HEK293 (cell line): Measurements from ENCODE around the gene DZIP1.

Source experiments
- FEZF1 ChIP-seq: fragments of 450-650 bp; formaldehyde crosslinking; IDR thresholded peaks from 2 replicates; pipeline ENCODE4 v1.5.1; 2016; ENCODE audit warnings: missing biosample characterization, missing genetic modification characterization
- WT1 ChIP-seq: fragments of 450-650 bp; formaldehyde crosslinking; IDR thresholded peaks from 2 replicates; pipeline ENCODE4 v1.5.1; 2016; ENCODE audit warnings: missing biosample characterization, missing genetic modification characterization
- YY1 ChIP-seq: fragments of 450-650 bp; formaldehyde crosslinking; IDR thresholded peaks from 2 replicates; pipeline ENCODE4 v1.5.1; 2018; ENCODE audit warnings: missing biosample characterization, missing genetic modification characterization
- YY2 ChIP-seq: fragments of 450-650 bp; formaldehyde crosslinking; IDR thresholded peaks from 2 replicates; pipeline ENCODE4 v1.5.1; 2016; ENCODE audit warnings: missing biosample characterization, missing genetic modification characterization
- ZFP69B ChIP-seq: fragments of 450-650 bp; formaldehyde crosslinking; IDR thresholded peaks from 2 replicates; pipeline ENCODE4 v1.5.1; 2016; ENCODE audit warnings: missing biosample characterization, missing genetic modification characterization
- ZNF274 ChIP-seq, 2 experiments: fragments of 200-500 bp in 1 of 2; fragments of 450-650 bp in 1 of 2; sonication (Bioruptor generic) in 1 of 2; formaldehyde crosslinking in 1 of 2; IDR thresholded peaks; 2 replicates each; pipeline versions ENCODE4 v1.5.1 to v1.6.1; 2014 to 2016; ENCODE audit warnings: borderline replicate concordance in 1 of 2, inconsistent platforms in 1 of 2, low read length in 1 of 2, missing biosample characterization in 1 of 2, missing genetic modification characterization in 1 of 2
- ZNF48 ChIP-seq: fragments of 450-650 bp; formaldehyde crosslinking; IDR thresholded peaks from 2 replicates; pipeline ENCODE4 v1.5.1; 2016; ENCODE audit warnings: missing biosample characterization, missing genetic modification characterization
- ZNF585B ChIP-seq: fragments of 450-650 bp; formaldehyde crosslinking; IDR thresholded peaks from 2 replicates; pipeline ENCODE4 v1.5.1; 2016; ENCODE audit warnings: missing biosample characterization, missing genetic modification characterization
- ZNF626 ChIP-seq: fragments of 450-650 bp; sonication (Bioruptor Pico); formaldehyde crosslinking; IDR thresholded peaks from 2 replicates; pipeline ENCODE4 v1.5.1; 2018; ENCODE audit warnings: missing biosample characterization, missing genetic modification characterization, inconsistent platforms
- ZNF785 ChIP-seq: fragments of 450-650 bp; formaldehyde crosslinking; IDR thresholded peaks from 2 replicates; pipeline ENCODE4 v1.5.1; 2016; ENCODE audit warnings: missing biosample characterization, missing genetic modification characterization
- TF ChIP-seq, protein P1 (sequence below): fragments of 450-650 bp; formaldehyde crosslinking; IDR thresholded peaks from 2 replicates; pipeline ENCODE4 v1.5.1; 2016; ENCODE audit warnings: missing biosample characterization, missing genetic modification characterization
- TF ChIP-seq, protein P2 (sequence below): fragments of 450-650 bp; formaldehyde crosslinking; IDR thresholded peaks from 2 replicates; pipeline ENCODE4 v1.5.1; 2016; ENCODE audit warnings: missing biosample characterization, missing genetic modification characterization
- TF ChIP-seq, protein P3 (sequence below): fragments of 450-650 bp; formaldehyde crosslinking; IDR thresholded peaks from 2 replicates; pipeline ENCODE4 v1.5.1; 2016; ENCODE audit warnings: missing biosample characterization, missing genetic modification characterization, borderline replicate concordance
- TF ChIP-seq, protein P4 (sequence below): fragments of 450-650 bp; formaldehyde crosslinking; IDR thresholded peaks from 2 replicates; pipeline ENCODE4 v1.5.1; 2016; ENCODE audit warnings: missing biosample characterization, missing genetic modification characterization

DNA sequence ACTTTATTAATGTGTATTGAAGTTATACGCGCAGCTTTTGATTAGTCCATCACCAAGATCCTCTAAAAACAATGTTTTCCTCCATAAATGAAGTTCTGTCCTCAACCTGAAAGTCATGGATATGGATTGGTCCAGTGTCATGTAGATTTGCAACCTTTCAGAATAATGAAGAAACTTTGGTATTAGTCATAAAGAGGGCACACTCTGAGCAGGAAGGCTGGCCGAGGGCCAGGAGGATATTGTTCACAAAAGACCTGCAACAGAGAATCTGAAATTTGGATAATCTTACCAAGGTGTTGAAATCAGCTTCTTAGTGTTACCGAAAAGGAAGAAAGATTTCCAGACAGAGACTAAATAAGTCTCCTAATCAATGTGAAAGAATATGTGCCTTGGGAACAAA lies 71.3 kb downstream of the DZIP1 start:
- TF ChIP-seq WT1 (no peak), ZNF48 (tag by site-specific recombination) (no peak), YY1 (no peak), ZFP69B (tag by site-specific recombination) (no peak), ZNF785 (tag by site-specific recombination) (no peak), ZNF274 (IDR thresholded peaks at IDR 0.05; ENCODE audit: low read length) (no peak), ZNF274 (tag by site-specific recombination; IDR thresholded peaks at IDR 0.05; ENCODE audit: borderline replicate concordance) (no peak), ZNF626 (no peak), FEZF1 (tag by site-specific recombination) (no peak), ZNF585B (no peak), YY2 (no peak)
- TF ChIP-seq, protein P1, sequence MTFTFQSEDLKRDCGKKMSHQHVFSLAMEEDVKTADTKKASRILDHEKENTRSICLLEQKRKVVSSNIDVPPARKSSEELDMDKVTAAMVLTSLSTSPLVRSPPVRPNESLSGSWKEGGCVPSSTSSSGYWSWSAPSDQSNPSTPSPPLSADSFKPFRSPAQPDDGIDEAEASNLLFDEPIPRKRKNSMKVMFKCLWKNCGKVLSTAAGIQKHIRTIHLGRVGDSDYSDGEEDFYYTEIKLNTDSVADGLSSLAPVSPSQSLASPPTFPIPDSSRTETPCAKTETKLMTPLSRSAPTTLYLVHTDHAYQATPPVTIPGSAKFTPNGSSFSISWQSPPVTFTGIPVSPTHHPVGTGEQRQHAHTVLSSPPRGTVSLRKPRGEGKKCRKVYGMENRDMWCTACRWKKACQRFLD (tag by site-specific recombination): no peak
- TF ChIP-seq, protein P2, sequence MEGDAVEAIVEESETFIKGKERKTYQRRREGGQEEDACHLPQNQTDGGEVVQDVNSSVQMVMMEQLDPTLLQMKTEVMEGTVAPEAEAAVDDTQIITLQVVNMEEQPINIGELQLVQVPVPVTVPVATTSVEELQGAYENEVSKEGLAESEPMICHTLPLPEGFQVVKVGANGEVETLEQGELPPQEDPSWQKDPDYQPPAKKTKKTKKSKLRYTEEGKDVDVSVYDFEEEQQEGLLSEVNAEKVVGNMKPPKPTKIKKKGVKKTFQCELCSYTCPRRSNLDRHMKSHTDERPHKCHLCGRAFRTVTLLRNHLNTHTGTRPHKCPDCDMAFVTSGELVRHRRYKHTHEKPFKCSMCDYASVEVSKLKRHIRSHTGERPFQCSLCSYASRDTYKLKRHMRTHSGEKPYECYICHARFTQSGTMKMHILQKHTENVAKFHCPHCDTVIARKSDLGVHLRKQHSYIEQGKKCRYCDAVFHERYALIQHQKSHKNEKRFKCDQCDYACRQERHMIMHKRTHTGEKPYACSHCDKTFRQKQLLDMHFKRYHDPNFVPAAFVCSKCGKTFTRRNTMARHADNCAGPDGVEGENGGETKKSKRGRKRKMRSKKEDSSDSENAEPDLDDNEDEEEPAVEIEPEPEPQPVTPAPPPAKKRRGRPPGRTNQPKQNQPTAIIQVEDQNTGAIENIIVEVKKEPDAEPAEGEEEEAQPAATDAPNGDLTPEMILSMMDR: no peak
- TF ChIP-seq, protein P3, sequence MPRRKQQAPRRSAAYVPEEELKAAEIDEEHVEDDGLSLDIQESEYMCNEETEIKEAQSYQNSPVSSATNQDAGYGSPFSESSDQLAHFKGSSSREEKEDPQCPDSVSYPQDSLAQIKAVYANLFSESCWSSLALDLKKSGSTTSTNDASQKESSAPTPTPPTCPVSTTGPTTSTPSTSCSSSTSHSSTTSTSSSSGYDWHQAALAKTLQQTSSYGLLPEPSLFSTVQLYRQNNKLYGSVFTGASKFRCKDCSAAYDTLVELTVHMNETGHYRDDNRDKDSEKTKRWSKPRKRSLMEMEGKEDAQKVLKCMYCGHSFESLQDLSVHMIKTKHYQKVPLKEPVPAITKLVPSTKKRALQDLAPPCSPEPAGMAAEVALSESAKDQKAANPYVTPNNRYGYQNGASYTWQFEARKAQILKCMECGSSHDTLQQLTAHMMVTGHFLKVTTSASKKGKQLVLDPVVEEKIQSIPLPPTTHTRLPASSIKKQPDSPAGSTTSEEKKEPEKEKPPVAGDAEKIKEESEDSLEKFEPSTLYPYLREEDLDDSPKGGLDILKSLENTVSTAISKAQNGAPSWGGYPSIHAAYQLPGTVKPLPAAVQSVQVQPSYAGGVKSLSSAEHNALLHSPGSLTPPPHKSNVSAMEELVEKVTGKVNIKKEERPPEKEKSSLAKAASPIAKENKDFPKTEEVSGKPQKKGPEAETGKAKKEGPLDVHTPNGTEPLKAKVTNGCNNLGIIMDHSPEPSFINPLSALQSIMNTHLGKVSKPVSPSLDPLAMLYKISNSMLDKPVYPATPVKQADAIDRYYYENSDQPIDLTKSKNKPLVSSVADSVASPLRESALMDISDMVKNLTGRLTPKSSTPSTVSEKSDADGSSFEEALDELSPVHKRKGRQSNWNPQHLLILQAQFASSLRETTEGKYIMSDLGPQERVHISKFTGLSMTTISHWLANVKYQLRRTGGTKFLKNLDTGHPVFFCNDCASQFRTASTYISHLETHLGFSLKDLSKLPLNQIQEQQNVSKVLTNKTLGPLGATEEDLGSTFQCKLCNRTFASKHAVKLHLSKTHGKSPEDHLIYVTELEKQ (tag by site-specific recombination): no peak
- TF ChIP-seq, protein P4, sequence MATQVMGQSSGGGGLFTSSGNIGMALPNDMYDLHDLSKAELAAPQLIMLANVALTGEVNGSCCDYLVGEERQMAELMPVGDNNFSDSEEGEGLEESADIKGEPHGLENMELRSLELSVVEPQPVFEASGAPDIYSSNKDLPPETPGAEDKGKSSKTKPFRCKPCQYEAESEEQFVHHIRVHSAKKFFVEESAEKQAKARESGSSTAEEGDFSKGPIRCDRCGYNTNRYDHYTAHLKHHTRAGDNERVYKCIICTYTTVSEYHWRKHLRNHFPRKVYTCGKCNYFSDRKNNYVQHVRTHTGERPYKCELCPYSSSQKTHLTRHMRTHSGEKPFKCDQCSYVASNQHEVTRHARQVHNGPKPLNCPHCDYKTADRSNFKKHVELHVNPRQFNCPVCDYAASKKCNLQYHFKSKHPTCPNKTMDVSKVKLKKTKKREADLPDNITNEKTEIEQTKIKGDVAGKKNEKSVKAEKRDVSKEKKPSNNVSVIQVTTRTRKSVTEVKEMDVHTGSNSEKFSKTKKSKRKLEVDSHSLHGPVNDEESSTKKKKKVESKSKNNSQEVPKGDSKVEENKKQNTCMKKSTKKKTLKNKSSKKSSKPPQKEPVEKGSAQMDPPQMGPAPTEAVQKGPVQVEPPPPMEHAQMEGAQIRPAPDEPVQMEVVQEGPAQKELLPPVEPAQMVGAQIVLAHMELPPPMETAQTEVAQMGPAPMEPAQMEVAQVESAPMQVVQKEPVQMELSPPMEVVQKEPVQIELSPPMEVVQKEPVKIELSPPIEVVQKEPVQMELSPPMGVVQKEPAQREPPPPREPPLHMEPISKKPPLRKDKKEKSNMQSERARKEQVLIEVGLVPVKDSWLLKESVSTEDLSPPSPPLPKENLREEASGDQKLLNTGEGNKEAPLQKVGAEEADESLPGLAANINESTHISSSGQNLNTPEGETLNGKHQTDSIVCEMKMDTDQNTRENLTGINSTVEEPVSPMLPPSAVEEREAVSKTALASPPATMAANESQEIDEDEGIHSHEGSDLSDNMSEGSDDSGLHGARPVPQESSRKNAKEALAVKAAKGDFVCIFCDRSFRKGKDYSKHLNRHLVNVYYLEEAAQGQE: no peak
